GM18526 (cell line): Measurements from ENCODE around the gene ARHGAP42.

Experiments used
- POLR2A ChIP-seq: IDR thresholded peaks from 3 replicates; pipeline ENCODE4 v1.6.1; 2011; ENCODE audit not compliant: insufficient read length; ENCODE audit errors: extremely low read depth

ARHGAP42 gene

DNA sequence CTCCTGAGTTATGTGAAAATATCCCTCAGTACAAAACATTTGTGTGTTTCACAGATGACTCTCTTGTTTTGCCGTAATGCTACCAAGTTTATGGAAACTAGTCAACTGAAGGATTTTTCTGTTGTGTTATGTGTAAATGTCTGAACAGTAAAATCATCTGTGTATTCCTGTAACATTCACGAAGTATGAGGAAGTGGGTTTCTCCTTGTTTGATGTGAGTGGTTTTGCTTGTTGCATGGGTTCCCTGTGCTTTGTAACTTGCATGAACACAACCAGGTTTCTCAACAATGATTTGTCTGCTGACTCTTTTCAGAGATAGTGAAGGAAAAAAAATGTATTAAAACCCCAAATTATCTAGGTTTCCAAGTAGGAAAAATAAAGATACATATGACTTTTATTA, 304.5 kb downstream of the ARHGAP42 start:
- no peak for TF ChIP-seq POLR2A

- TF ChIP-seq POLR2A: no peak
These were observed 307.9 kb downstream of the ARHGAP42 start for GRCh38 chr11:100994966-100995365.

GRCh38 chr11:100999756-101000155, 312.7 kb downstream of the ARHGAP42 start:
- no peak for TF ChIP-seq POLR2A

DNA sequence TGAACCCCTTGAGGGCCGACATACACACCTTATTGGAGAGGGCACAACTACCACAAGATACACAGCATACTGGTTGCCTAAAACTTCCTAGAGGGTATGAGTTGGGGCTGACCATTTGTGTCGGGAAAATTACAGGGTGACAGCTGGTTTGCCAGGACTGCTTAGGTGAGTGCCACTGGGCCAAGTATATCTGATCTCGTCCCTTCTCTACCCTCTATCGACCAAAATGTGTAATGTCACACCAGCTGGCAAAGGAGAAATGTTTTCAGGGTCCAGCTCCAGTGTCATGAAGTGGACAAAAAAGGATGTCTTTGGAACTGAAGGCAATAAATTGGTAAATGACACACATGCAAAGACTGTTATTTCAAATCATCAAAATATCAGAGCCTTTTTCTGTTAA, 316.4 kb downstream of the ARHGAP42 start:
- no peak for TF ChIP-seq POLR2A

GRCh38 chr11:101008961-101009689, 322.0 kb downstream of the ARHGAP42 start:
- TF ChIP-seq POLR2A: no peak

GRCh38 chr11:101009690-101010055, 322.6 kb downstream of the ARHGAP42 start:
- TF ChIP-seq POLR2A: no peak

- TF ChIP-seq POLR2A: no peak
These were observed 323.8 kb downstream of the ARHGAP42 start for GRCh38 chr11:101010899-101011298.

DNA sequence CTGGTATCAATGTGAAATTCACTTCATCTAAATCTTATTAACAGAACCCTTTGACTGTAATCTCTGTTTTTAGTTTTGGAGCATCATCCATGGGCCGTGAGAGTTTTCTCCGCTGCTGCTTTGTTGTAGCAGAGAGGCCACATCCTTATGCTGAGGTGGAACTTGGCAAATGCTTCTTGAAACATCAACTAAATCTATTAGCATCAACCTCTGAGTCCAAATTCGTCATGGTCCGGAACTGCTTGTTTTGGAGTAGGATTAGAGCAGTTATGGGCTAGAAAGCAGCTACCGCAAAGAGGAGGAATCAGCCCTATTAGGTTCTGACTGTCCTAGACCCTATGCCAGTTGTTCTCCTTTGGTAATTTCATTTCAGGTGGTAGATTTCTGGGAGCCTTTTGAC, 324.8 kb downstream of the ARHGAP42 start:
- TF ChIP-seq POLR2A: no peak

DNA sequence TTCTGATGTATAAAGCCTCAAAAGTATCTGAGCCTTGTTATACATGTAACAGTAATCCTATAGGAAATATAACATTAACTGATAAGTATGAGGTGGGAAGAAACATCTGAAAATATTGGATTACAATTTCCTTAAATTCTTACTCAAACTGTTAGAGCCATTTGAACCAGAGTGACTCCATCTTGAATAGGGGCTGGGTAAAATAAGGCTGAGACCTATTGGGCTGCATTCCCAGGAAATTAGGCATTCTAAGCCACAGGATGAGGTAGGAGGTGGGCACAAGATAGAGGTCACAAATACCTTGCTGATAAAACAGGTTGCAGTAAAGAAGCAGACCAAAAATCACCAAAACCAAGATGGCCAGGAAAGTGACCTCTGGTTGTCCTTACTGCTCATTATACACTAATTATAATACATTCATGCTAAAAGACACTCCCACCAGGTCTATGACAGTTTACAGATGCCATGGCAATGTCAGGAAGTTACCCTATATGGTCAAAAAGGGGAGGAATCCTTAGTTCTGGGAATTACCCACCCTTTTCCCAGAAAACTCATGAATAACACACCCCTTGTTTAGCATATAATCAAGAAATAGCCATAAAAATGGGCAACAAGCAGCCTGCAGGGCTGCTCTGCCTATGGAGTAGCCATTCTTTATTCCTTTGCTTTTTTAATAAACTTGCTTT, 327.7 kb downstream of the ARHGAP42 start:
- no peak for TF ChIP-seq POLR2A

- TF ChIP-seq POLR2A: no peak
These were observed 332.8 kb downstream of the ARHGAP42 start for GRCh38 chr11:101019870-101020269.

DNA sequence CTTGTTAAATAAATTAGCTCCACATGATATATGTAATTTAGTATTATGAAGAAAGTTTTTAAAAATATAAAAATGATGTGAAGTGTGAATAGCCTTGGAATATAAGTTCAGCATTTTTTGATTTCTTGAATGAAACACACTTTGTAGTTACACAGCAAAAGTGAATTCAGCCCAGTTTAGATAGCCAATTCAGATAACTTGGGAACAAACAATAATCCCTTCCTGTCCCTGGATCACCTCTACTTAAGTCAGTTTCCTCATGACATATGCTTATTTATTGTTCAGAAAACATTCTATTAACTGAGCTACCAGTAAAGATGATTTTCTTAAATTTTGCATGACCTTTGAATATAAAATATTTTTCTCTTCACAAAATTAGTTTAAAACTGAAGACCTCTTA, 335.2 kb downstream of the ARHGAP42 start:
- no peak for TF ChIP-seq POLR2A

- no peak for TF ChIP-seq POLR2A
These were observed 341.6 kb downstream of the ARHGAP42 start for GRCh38 chr11:101028644-101029043.

GRCh38 chr11:101030015-101030414, 342.9 kb downstream of the ARHGAP42 start:
- TF ChIP-seq POLR2A: no peak

- TF ChIP-seq POLR2A: no peak
These were observed 343.6 kb downstream of the ARHGAP42 start for GRCh38 chr11:101030692-101031091.

GRCh38 chr11:101031713-101032112, 344.6 kb downstream of the ARHGAP42 start:
- no peak for TF ChIP-seq POLR2A

DNA sequence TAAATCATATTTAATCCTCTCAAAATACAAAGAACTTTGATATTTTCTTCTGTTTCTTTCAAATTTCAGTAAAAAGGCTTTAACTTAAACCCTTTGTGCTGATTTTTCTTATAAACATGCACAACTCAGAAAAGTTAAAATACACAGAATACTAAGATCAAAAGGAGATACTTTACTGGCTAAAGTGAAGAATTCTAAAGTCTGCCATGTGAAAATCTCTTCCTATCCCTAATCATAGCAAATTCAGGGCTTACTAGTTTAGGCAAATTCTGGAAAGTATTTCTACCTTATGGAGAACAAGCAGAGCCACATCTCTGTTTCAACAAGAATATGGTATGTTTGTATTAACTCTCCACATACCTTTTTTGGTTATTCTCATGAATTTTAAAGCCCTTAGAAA, 345.9 kb downstream of the ARHGAP42 start:
- no peak for TF ChIP-seq POLR2A

DNA sequence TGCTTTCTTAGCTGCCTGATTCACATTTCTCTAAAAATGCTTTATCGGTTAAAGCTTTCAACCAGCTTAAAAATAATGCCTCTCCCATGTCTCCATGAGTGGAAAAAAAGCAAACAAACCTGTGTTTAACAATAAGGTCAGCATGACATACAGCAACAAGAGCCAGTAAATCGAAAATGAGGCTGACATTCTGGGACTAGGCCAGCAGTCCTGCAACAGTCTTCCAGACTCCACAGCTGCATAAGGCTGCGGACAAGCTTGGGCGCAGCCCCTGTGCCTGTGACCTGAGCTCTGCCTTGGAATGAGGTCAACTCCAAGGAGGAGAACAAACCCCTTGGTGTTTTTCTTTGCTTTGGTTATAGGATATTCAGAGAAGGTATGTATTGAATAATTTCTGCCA, 347.0 kb downstream of the ARHGAP42 start:
- no peak for TF ChIP-seq POLR2A
